Esophagus squamous epithelium (tissue), 5 donors: ENCODE data around the gene CFAP20DC. TPM values are rescaled to one million over a fixed set of nuclear protein-coding genes. Genes with fewer than 3 reads are reported as not detected.

Experiments
- DNase-seq: peaks from one replicate; lab custom pipeline; 2025; lab: John Stamatoyannopoulos, UW
- H3K27ac ChIP-seq, 4 donors: fragments of 200-600 bp; sonication (generic); one replicate each; pipeline ENCODE4 v1.5.1; 2016 to 2019; ENCODE audit warnings: mild to moderate bottlenecking in 1 of 4
- H3K27me3 ChIP-seq, 4 donors: fragments of 200-600 bp; sonication (generic); 1 replicate in 3 of 4; 2 replicates in 1 of 4; pipeline versions ENCODE4 v1.5.1 to v1.6.0; 2017 to 2021; ENCODE audit warnings: antibody characterized with exemption in 1 of 4
- H3K36me3 ChIP-seq, 3 donors: fragments of 200-600 bp; sonication (generic); one replicate each; pipeline ENCODE4 v1.5.1; 2016 to 2019
- H3K4me1 ChIP-seq, 3 donors: fragments of 200-600 bp; sonication (generic); one replicate each; pipeline ENCODE4 v1.5.1; 2017 to 2019
- H3K4me3 ChIP-seq, 4 donors: fragments of 200-600 bp; sonication (generic); 1 replicate in 3 of 4; 2 replicates in 1 of 4; pipeline ENCODE4 v1.5.1; 2016 to 2019; ENCODE audit warnings: mild to moderate bottlenecking in 2 of 4, moderate library complexity in 1 of 4
- H3K9me3 ChIP-seq, 3 donors: fragments of 200-600 bp; sonication (generic); one replicate each; pipeline ENCODE4 v1.5.1; 2016 to 2019
- POLR2A ChIP-seq, 4 donors: fragments of 450-650 bp; IDR thresholded peaks; one replicate each; pipeline ENCODE4 v1.6.1; 2017; ENCODE audit warnings: antibody characterized with exemption in 4 of 4, mild to moderate bottlenecking in 4 of 4, moderate library complexity in 3 of 4
- WGBS, 2 donors: methylation state at CpG; one replicate each; pipeline ENCODE4 v1.1.5; 2018; 5-methylcytosine and 5-hydroxymethylcytosine counted together
- intact Hi-C: fragments of 100-400 bp; cut with DNase I; formaldehyde crosslinking; loops from one replicate; pipeline ENCODE4 v1.15.0; 2022
- total RNA-seq, 4 donors: library from RNA; depleted of rRNA; stranded (reverse); fragments of >200 nt; gene quantifications; one replicate each; pipeline ENCODE4 v1.1.0, GENCODE V29; 2016
- TF ChIP-seq, protein P1 (sequence below), 6 experiments: fragments of 450-650 bp in 4 of 6; fragments of 200-600 bp in 2 of 6; sonication (generic) in 2 of 6; IDR thresholded peaks; one replicate each; pipeline ENCODE4 v1.5.1; 2016 to 2019; ENCODE audit warnings: antibody characterized with exemption in 6 of 6, mild to moderate bottlenecking in 4 of 6, moderate library complexity in 4 of 6
- donor health status: DM: yes; HTN: yes; CAD: no.

CFAP20DC gene
- total RNA-seq, 4 donors from 2014 or later = 9.8 to 15.5 (median 10.8) TPM

DNA sequence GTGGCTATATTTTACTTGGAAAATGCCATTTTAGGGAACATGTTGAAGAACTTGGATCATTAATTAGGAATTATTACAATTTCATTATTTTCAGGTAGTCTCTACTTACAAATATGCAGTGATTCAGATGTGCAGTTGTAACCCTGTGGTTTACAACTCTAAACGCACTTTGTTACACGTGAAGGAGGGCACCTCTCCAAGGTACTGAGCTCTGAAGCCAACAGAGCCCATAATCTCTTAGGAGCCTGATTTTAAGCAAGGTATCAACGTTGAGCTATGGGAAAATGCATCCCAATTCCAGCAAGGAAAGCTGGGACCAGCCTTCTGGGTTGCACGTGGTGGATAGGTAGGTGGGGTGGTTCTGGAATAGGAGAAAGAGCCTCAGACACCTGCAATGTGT lies 301.8 kb downstream of the CFAP20DC start:
- TF ChIP-seq POLR2A (IDR thresholded peaks at IDR 0.05) = no peak
- TF ChIP-seq, protein P1, sequence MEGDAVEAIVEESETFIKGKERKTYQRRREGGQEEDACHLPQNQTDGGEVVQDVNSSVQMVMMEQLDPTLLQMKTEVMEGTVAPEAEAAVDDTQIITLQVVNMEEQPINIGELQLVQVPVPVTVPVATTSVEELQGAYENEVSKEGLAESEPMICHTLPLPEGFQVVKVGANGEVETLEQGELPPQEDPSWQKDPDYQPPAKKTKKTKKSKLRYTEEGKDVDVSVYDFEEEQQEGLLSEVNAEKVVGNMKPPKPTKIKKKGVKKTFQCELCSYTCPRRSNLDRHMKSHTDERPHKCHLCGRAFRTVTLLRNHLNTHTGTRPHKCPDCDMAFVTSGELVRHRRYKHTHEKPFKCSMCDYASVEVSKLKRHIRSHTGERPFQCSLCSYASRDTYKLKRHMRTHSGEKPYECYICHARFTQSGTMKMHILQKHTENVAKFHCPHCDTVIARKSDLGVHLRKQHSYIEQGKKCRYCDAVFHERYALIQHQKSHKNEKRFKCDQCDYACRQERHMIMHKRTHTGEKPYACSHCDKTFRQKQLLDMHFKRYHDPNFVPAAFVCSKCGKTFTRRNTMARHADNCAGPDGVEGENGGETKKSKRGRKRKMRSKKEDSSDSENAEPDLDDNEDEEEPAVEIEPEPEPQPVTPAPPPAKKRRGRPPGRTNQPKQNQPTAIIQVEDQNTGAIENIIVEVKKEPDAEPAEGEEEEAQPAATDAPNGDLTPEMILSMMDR (IDR thresholded peaks at IDR 0.05) = no peak
- Histone ChIP-seq H3K27ac (no peak overlapping the region), H3K9me3 (no peaks in the 10 kb centered on the region), H3K4me1 (no peaks in the 10 kb centered on the region), H3K4me3 (no peak overlapping the region), H3K36me3 (no peaks in the 10 kb centered on the region), H3K27me3 (no peaks in the 10 kb centered on the region)
- no peak for DNase-seq
- intact Hi-C loops = no loop called here
- WGBS, 2 donors = 50 to 56% methylated on average over 3 to 4 of the region's 4 CpGs

DNA sequence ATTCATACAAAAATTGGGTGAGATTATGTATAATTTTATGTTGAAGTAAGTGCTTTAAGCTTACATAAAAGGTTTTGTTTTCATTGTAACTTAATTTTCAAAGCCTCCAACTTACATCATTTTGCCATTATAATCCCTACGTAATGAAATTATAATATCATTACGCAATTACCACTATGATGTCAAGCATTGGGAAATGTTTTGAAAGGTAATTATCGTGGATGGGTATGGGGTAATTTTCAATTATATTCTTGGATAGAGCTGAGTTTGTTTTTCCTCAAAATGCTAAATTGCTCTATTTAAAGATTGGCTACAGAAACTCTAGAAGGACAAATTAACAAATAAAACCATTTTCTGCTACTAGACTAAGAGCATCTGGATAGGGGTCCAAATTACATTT lies 303.1 kb downstream of the CFAP20DC start:
- H3K4me3 ChIP-seq = no peak overlapping the region
- no peak overlapping the region for H3K27ac ChIP-seq
- TF ChIP-seq POLR2A (IDR thresholded peaks at IDR 0.05) = no peak
- TF ChIP-seq, protein P1 (IDR thresholded peaks at IDR 0.05) = no peak
- no peak for DNase-seq
- H3K4me1 ChIP-seq = no peaks in the 10 kb centered on the region
- H3K36me3 ChIP-seq = no peaks in the 10 kb centered on the region
- 69 to 74% methylated on average over 3 of the region's 3 CpGs for WGBS, 2 donors
- intact Hi-C loops = no loop called here
- H3K27me3 ChIP-seq = no peaks in the 10 kb centered on the region
- H3K9me3 ChIP-seq = no peaks in the 10 kb centered on the region

DNA sequence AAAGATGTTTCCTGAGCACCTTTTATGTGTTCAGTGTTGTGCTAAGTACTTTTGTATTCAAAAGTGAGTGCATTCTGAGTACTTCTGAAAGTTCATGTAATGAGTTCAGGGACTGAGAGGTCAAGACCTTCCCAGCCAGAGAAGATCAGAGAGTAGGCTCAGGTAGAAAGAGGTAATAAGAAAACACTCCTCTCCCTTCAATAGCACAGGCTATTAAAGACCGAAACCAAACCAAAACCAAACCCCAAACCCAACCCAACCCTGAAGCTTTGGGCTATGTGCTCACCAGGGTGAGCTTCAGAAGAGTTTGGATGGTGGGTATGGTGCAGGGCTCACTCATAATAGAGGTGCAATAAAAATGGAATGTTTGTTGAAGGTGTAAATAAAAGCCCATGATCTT lies 306.5 kb downstream of the CFAP20DC start:
- H3K36me3 ChIP-seq = no peaks in the 10 kb centered on the region
- H3K4me1 ChIP-seq = no peaks in the 10 kb centered on the region
- TF ChIP-seq POLR2A (IDR thresholded peaks at IDR 0.05) = no peak
- TF ChIP-seq, protein P1 (IDR thresholded peaks at IDR 0.05) = no peak
- no peak overlapping the region for H3K27ac ChIP-seq
- H3K9me3 ChIP-seq = no peaks in the 10 kb centered on the region
- DNase-seq = no peak
- H3K4me3 ChIP-seq = no peak overlapping the region
- 70 to 75% methylated on average over 1 of the region's 1 CpG for WGBS, 2 donors
- no peaks in the 10 kb centered on the region for H3K27me3 ChIP-seq
- intact Hi-C loops = no loop called here

DNA sequence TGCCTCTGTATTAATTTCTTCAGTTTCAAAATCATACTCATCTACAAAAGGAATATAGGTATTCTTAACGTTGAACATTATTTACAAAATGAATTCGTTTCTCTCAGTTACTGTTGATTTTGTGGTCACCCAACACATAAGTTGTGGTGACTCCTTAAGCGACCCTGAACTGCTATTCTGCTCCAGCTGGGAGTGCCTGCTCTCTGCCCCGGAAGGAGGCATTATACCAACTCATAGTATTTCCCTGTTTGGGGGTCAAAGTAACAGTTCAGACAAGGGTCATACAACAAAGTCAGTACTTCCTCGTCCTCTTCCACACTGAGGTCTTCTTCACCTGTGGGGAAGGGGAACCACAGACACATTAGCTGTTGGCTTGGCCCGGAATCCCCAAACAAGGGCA lies 307.6 kb downstream of the CFAP20DC start:
- Histone ChIP-seq H3K9me3 (no peaks in the 10 kb centered on the region), H3K4me3 (no peak overlapping the region), H3K27me3 (no peaks in the 10 kb centered on the region), H3K27ac (no peak overlapping the region), H3K36me3 (no peaks in the 10 kb centered on the region), H3K4me1 (no peaks in the 10 kb centered on the region)
- no peak for DNase-seq
- intact Hi-C loops = no loop called here
- TF ChIP-seq, protein P1 (IDR thresholded peaks at IDR 0.05) = no peak
- no peak for TF ChIP-seq POLR2A (IDR thresholded peaks at IDR 0.05)
- 72 to 82% methylated on average over 6 of the region's 6 CpGs for WGBS, 2 donors

DNA sequence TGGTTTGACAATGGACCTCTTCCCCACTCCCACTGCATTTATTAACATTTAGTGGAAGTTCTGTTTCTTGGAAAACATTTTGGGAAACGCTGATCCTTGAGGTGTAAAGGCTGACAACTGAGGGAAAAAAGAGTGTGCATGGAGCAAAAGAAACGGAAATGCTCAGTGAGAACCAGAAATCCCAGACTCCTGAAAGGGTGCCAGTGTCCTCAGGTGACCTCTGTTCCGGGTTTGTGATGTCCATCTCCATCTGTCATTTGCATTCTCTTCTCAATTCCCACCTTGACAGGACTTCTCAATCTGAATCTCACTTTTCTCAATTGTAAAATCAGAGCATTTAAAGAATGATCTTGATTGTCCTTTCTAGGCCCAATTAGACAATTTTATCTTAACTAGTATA lies 312.2 kb downstream of the CFAP20DC start:
- WGBS, 2 donors = 49 to 69% methylated on average over 3 of the region's 3 CpGs
- no peak for TF ChIP-seq POLR2A (IDR thresholded peaks at IDR 0.05)
- TF ChIP-seq, protein P1 (IDR thresholded peaks at IDR 0.05) = no peak
- Histone ChIP-seq H3K9me3 (no peaks in the 10 kb centered on the region), H3K27ac (no peak overlapping the region), H3K4me3 (no peak overlapping the region), H3K4me1 (no peaks in the 10 kb centered on the region), H3K27me3 (no peaks in the 10 kb centered on the region), H3K36me3 (no peaks in the 10 kb centered on the region)
- intact Hi-C loops = no loop called here
- no peak for DNase-seq
